K562 (cell line): ENCODE data around the gene SMAGP. TPM values are rescaled to one million over a fixed set of nuclear protein-coding genes. Genes with fewer than 3 reads are reported as not detected.
A peak's percentile ranks its signal among the peaks of the same experiment; 100 is the strongest.

ENCODE experiments used
- BHLHE40 ChIP-seq: IDR thresholded peaks from 2 replicates; pipeline ENCODE4 v1.6.1; 2011; ENCODE audit warnings: low read length, improper control_type of control experiment
- CHD1 ChIP-seq: fragments of 200-600 bp; sonication (generic); IDR thresholded peaks from one replicate; pipeline ENCODE4 v1.6.1; 2012; ENCODE audit warnings: mild to moderate bottlenecking, moderate library complexity, low read length, inconsistent platforms
- DLX4 ChIP-seq: fragments of 250-450 bp; sonication (Bioruptor Pico); IDR thresholded peaks from 2 replicates; pipeline ENCODE4 v1.6.1; 2021; ENCODE audit warnings: mild to moderate bottlenecking
- EGR1 ChIP-seq: fragments of 450-650 bp; conservative IDR thresholded peaks from 2 replicates; pipeline ENCODE4 v1.6.1; 2017; ENCODE audit warnings: mild to moderate bottlenecking
- FOXA1 ChIP-seq: fragments of 450-650 bp; IDR thresholded peaks from 2 replicates; pipeline ENCODE4 v1.6.1; 2016; ENCODE audit warnings: mild to moderate bottlenecking, borderline replicate concordance
- GABPB1 ChIP-seq: sonication (generic); formaldehyde crosslinking; IDR thresholded peaks from 2 replicates; pipeline ENCODE4 v1.8.0; 2022; ENCODE audit warnings: mild to moderate bottlenecking, missing genetic modification reagents
- HDAC8 ChIP-seq: fragments of 450-650 bp; IDR thresholded peaks from 2 replicates; pipeline ENCODE4 v1.6.1; 2016; ENCODE audit warnings: mild to moderate bottlenecking, missing genetic modification characterization, moderate library complexity, missing compliant biosample characterization
- MLX ChIP-seq, 2 experiments: fragments of 450-650 bp in 1 of 2; sonication (generic) in 1 of 2; formaldehyde crosslinking; conservative IDR thresholded peaks; 2 replicates each; pipeline versions ENCODE4 v1.4.0 to v1.8.1; 2020 to 2022; ENCODE audit warnings: mild to moderate bottlenecking in 1 of 2, missing genetic modification reagents in 1 of 2
- NBN ChIP-seq: fragments of 450-650 bp; IDR thresholded peaks from 2 replicates; pipeline ENCODE4 v1.6.1; 2016; ENCODE audit warnings: low read depth, mild to moderate bottlenecking
- NR0B1 ChIP-seq: fragments of 450-650 bp; IDR thresholded peaks from one replicate; pipeline ENCODE4 v1.6.1; 2018; ENCODE audit warnings: mild to moderate bottlenecking, moderate library complexity; ENCODE audit not compliant: partially characterized antibody
- PHTF2 ChIP-seq: fragments of 250-450 bp; sonication (Bioruptor Pico); IDR thresholded peaks from 2 replicates; pipeline ENCODE4 v1.5.0; 2021; ENCODE audit warnings: mild to moderate bottlenecking
- SIRT6 ChIP-seq: IDR thresholded peaks from one replicate; pipeline ENCODE4 v1.6.1; 2012; ENCODE audit warnings: low read depth, mild to moderate bottlenecking, control low read depth, inconsistent platforms, low read length, moderate library complexity
- SLC30A9 ChIP-seq: fragments of 250-450 bp; sonication (Bioruptor Pico); IDR thresholded peaks from 2 replicates; pipeline ENCODE4 v1.8.0; 2022; ENCODE audit warnings: mild to moderate bottlenecking, moderate library complexity
- SMAD4 ChIP-seq: fragments of 250-450 bp; sonication (Bioruptor Pico); conservative IDR thresholded peaks from 2 replicates; pipeline ENCODE4 v1.8.0; 2021; ENCODE audit warnings: inconsistent platforms, mild to moderate bottlenecking, moderate library complexity
- SRSF1 ChIP-seq: fragments of 200-400 bp; formaldehyde crosslinking; IDR thresholded peaks from 2 replicates; pipeline ENCODE4 v1.6.1; 2017; ENCODE audit warnings: mild to moderate bottlenecking, low read depth, low read length, moderate library complexity
- TAF7 ChIP-seq: fragments of 450-650 bp; IDR thresholded peaks from 2 replicates; pipeline ENCODE4 v1.6.1; 2016; ENCODE audit warnings: missing genetic modification characterization, missing compliant biosample characterization
- TRIM28 ChIP-seq: fragments of 450-650 bp; IDR thresholded peaks from 2 replicates; pipeline ENCODE4 v1.6.1; 2017
- ZNF133 ChIP-seq: fragments of 250-450 bp; sonication (Bioruptor Pico); IDR thresholded peaks from 2 replicates; pipeline ENCODE4 v1.4.0; 2020; ENCODE audit warnings: mild to moderate bottlenecking
- ZNF134 ChIP-seq: fragments of 250-450 bp; sonication (Bioruptor Pico); conservative IDR thresholded peaks from 2 replicates; pipeline ENCODE4 v1.4.0; 2020
- ZNF316 ChIP-seq: fragments of 450-650 bp; IDR thresholded peaks from 2 replicates; pipeline ENCODE4 v1.6.1; 2016
- ZNF354B ChIP-seq: fragments of 250-450 bp; sonication (Bioruptor Pico); IDR thresholded peaks from 2 replicates; pipeline ENCODE4 v1.4.0; 2020
- ZNF512 ChIP-seq: IDR thresholded peaks from 2 replicates; pipeline ENCODE4 v1.6.1; 2016; ENCODE audit warnings: missing genetic modification characterization, missing compliant biosample characterization
- ZNF57 ChIP-seq: fragments of 450-650 bp; formaldehyde crosslinking; IDR thresholded peaks from 2 replicates; pipeline ENCODE4 v1.4.0; 2020; ENCODE audit warnings: mild to moderate bottlenecking, moderate library complexity
- polyA plus RNA-seq, 8 experiments: library from polyadenylated mRNA; depleted of rRNA in 4 of 8; stranded (reverse) in 5 of 8; unstranded in 3 of 8; fragments of >200 nt; fragmentation: Nextera tagmentation in 2 of 8; fragmentation: Illumina TruSeq in 1 of 8; extraction: Ambion mirVana in 2 of 8; extraction: Trizol in 1 of 8; gene quantifications; 2 replicates each; pipeline versions ENCODE4 v1.2.1 to v1.2.3, GENCODE V29; 2011 to 2014; ENCODE audit warnings: inconsistent platforms in 1 of 8, missing spikeins in 1 of 8
- total RNA-seq, 7 experiments: library from RNA; depleted of rRNA in 6 of 7; stranded (reverse); fragments of >200 nt in 6 of 7; fragmentation: Illumina TruSeq in 2 of 7; extraction: Trizol in 2 of 7; gene quantifications; 2 replicates each; pipeline versions ENCODE4 v1.2.1 to v1.2.3, GENCODE V29; 2011 to 2021; ENCODE audit warnings: low replicate concordance in 1 of 7

Gene SMAGP
- total and polyA plus RNA-seq, 9 of the 15 experiments (the other 6 are each of a cell fraction or from before 2014, with no cell fraction given) = 23.1 to 62.3 (median 29.9) TPM

- TF ChIP-seq DLX4 (no peak), HDAC8 (tag) (no peak), SRSF1 (no peak), EGR1 (peak; percentile 74), BHLHE40 (peak; percentile 71), GABPB1 (CRISPR knock-in tag) (peak; percentile 90), NBN (0 out of 2 replicates have a peak, but pooled peaks have one; percentile 36), SIRT6 (no peak), TRIM28 (peak; percentile 53; the same call in 1 of the 2 replicates), NR0B1 (no peak), ZNF133 (no peak), CHD1 (peak; percentile 99), SMAD4 (CRISPR knock-in tag) (peak; percentile 75), ZNF354B (no peak), MLX (CRISPR knock-in tag; conservative IDR thresholded peaks at IDR 0.05) (peak in 1 of 2 experiments; percentile 73; a peak in 1 of 4 replicates), ZNF57 (CRISPR knock-in tag) (no peak), ZNF512 (no peak), FOXA1 (no peak), SLC30A9 (CRISPR knock-in tag) (no peak), TAF7 (tag) (peak; percentile 93), PHTF2 (CRISPR knock-in tag) (peak; percentile 72; the same call in 1 of the 2 replicates), ZNF316 (no peak), ZNF134 (CRISPR knock-in tag) (no peak)
These were observed 31.5 kb downstream of the SMAGP start, which contains the start of gene DAZAP2 (continued) for GRCh38 chr12:51238510-51239334.
